PC-3 (cell line): ENCODE data around the gene MISP3. TPM values are rescaled to one million over a fixed set of nuclear protein-coding genes. Genes with fewer than 3 reads are reported as not detected.

Experiments used
- ATAC-seq: fragments of 200-7000 bp; cut with Tn5 transposase; 2 replicates; pipeline ENCODE4 v1.9.1; 2020; ENCODE audit warnings: mild to moderate bottlenecking, moderate library complexity
- BruUV-seq: library from RNA; stranded (reverse); fragments of 400-500 nt; replicated peaks from 2 replicates; lab custom pipeline; 2021; lab: Mats Ljungman, UMichigan
- CTCF ChIA-PET: fragments of 300-600 bp; sonication (Branson Sonifier 250); formaldehyde crosslinking; loops from one replicate; lab custom pipeline; 2022; ENCODE audit warnings: antibody characterized with exemption; lab: Charles Lee
- POLR2A ChIA-PET: fragments of 300-600 bp; sonication (Branson Sonifier 250); formaldehyde crosslinking; loops from one replicate; lab custom pipeline; 2022; ENCODE audit warnings: antibody characterized with exemption; ENCODE audit not compliant: unreplicated experiment; lab: Charles Lee
- DNase-seq: peaks from one replicate; pipeline ENCODE4 v3.0.0-alpha.2; 2015
- H2AFZ ChIP-seq: fragments of 300-600 bp; sonication (generic); 2 replicates; pipeline ENCODE4 v1.6.0; 2016; ENCODE audit warnings: antibody characterized with exemption, low read length
- H3F3A ChIP-seq: fragments of 300-600 bp; sonication (generic); one replicate; pipeline ENCODE4 v1.6.0; 2017; ENCODE audit warnings: antibody characterized with exemption, low read length, control low read depth, mild to moderate bottlenecking; ENCODE audit not compliant: unreplicated experiment
- H3K27ac ChIP-seq: fragments of 300-600 bp; sonication (generic); 2 replicates; pipeline ENCODE4 v1.5.1; 2016; ENCODE audit warnings: mild to moderate bottlenecking, low read length
- H3K27me3 ChIP-seq: fragments of 300-600 bp; sonication (generic); 2 replicates; pipeline ENCODE4 v1.6.1; 2016; ENCODE audit warnings: low read length, mixed read lengths
- H3K36me3 ChIP-seq: fragments of 300-600 bp; sonication (generic); 2 replicates; pipeline ENCODE4 v1.6.1; 2016; ENCODE audit warnings: low read depth, mixed run types, low read length, mixed read lengths
- H3K4me1 ChIP-seq: fragments of 300-600 bp; sonication (generic); 2 replicates; pipeline ENCODE4 v1.5.1; 2016; ENCODE audit warnings: low read length; ENCODE audit not compliant: insufficient read depth
- H3K4me2 ChIP-seq: fragments of 300-600 bp; sonication (generic); 2 replicates; pipeline ENCODE4 v1.6.0; 2016; ENCODE audit warnings: low read length
- H3K4me3 ChIP-seq: fragments of 300-600 bp; sonication (generic); 2 replicates; pipeline ENCODE4 v1.5.1; 2016; ENCODE audit warnings: mild to moderate bottlenecking, low read length, mixed read lengths
- H3K79me2 ChIP-seq: fragments of 300-600 bp; sonication (generic); 2 replicates; pipeline ENCODE4 v1.6.1; 2017; ENCODE audit warnings: low read length, mixed read lengths
- H3K9ac ChIP-seq: fragments of 300-600 bp; sonication (generic); 2 replicates; pipeline ENCODE4 v1.6.0; 2016; ENCODE audit warnings: mild to moderate bottlenecking, low read length
- H3K9me2 ChIP-seq: fragments of 300-600 bp; sonication (generic); replicated peaks from 2 replicates; pipeline ENCODE4 v1.6.1; 2016; ENCODE audit warnings: mixed run types, low read length, mixed read lengths
- H3K9me3 ChIP-seq: fragments of 300-600 bp; sonication (generic); 2 replicates; pipeline ENCODE4 v1.6.1; 2016; ENCODE audit warnings: low read length, mixed read lengths
- H4K20me1 ChIP-seq: fragments of 300-600 bp; sonication (generic); 2 replicates; pipeline ENCODE4 v1.6.1; 2016; ENCODE audit warnings: low read length, mixed read lengths
- CTCF ChIP-seq: fragments of 300-600 bp; sonication (generic); conservative IDR thresholded peaks from 2 replicates; pipeline ENCODE4 v1.5.1; 2017; ENCODE audit warnings: antibody characterized with exemption, low read depth, mild to moderate bottlenecking, low read length
- EZH2 ChIP-seq: fragments of 300-600 bp; sonication (generic); IDR thresholded peaks from one replicate; pipeline ENCODE4 v1.6.1; 2017; ENCODE audit warnings: antibody characterized with exemption, mild to moderate bottlenecking, low read length; ENCODE audit not compliant: unreplicated experiment
- EZH2phosphoT487 ChIP-seq: fragments of 300-600 bp; sonication (generic); IDR thresholded peaks from 2 replicates; pipeline ENCODE4 v1.6.1; 2018; ENCODE audit warnings: mild to moderate bottlenecking, antibody characterized with exemption, low read length, borderline replicate concordance
- intact Hi-C: fragments of 100-400 bp; cut with micrococcal nuclease; formaldehyde crosslinking; loops from 2 replicates; pipeline ENCODE4 v1.9.0; 2023
- total RNA-seq: library from RNA; depleted of rRNA; stranded (reverse); fragments of >200 nt; gene quantifications from 2 replicates; pipeline ENCODE4 v1.2.3, GENCODE V29; 2014

The MISP3 gene
- total RNA-seq, 1 experiment from 2014 or later: 6.1 TPM

- no TSS peak for BruUV-seq
- H3K27ac ChIP-seq: no peak overlapping the region
- H2AFZ ChIP-seq: no peak overlapping the region
- H3K27me3 ChIP-seq: no peaks in the 10 kb centered on the region
- peaks cover 20% of the 10 kb centered on the region for H3K36me3 ChIP-seq
- intact Hi-C loops: no loop called here
- H3K9me3 ChIP-seq: no peaks in the 10 kb centered on the region
- peaks cover 7% of the 10 kb centered on the region; the same call in 1 of the 2 replicates for H3K4me1 ChIP-seq
- ATAC-seq: no peak
- H3K79me2 ChIP-seq: no peaks in the 10 kb centered on the region
- no peaks in the 10 kb centered on the region for H3F3A ChIP-seq
- no peaks in the 10 kb centered on the region for H3K9me2 ChIP-seq
- H3K4me3 ChIP-seq: no peak overlapping the region
- no peak overlapping the region for H3K4me2 ChIP-seq
- ChIA-PET CTCF (no interaction called here), POLR2A (no interaction called here)
- DNase-seq: no peak
- no peak overlapping the region for H3K9ac ChIP-seq
- H4K20me1 ChIP-seq: no peaks in the 10 kb centered on the region
- TF ChIP-seq CTCF (no peak), EZH2 (no peak), EZH2phosphoT487 (no peak)
Measured at GRCh38 chr19:14101003-14101545, 28.5 kb downstream of the MISP3 start.

GRCh38 chr19:14102102-14102696, 29.6 kb downstream of the MISP3 start:
- Histone ChIP-seq H3F3A (no peaks in the 10 kb centered on the region), H3K9ac (no peak overlapping the region), H3K4me3 (no peak overlapping the region), H3K36me3 (peaks cover 20% of the 10 kb centered on the region), H3K9me2 (no peaks in the 10 kb centered on the region), H3K4me2 (no peak overlapping the region), H3K4me1 (peaks cover 7% of the 10 kb centered on the region; the same call in 1 of the 2 replicates), H3K27ac (no peak overlapping the region), H4K20me1 (no peaks in the 10 kb centered on the region), H3K79me2 (no peaks in the 10 kb centered on the region), H2AFZ (no peak overlapping the region), H3K27me3 (no peaks in the 10 kb centered on the region), H3K9me3 (no peaks in the 10 kb centered on the region)
- ATAC-seq (peak; percentile 43; the same call in 1 of the 2 replicates), DNase-seq (peak; percentile 34)
- ChIA-PET POLR2A (interaction anchor here (0.7 kb wide), 1 partner anchor 173 kb away, joined by 3 read pairs; no protein-coding TSS in a partner anchor), CTCF (no interaction called here)
- TF ChIP-seq EZH2: no peak
- no peak for TF ChIP-seq CTCF
- TF ChIP-seq EZH2phosphoT487: no peak
- BruUV-seq: no TSS peak
- intact Hi-C loops: no loop called here

GRCh38 chr19:14102756-14103155, 30.2 kb downstream of the MISP3 start:
- POLR2A ChIA-PET: no interaction called here
- intact Hi-C loops: no loop called here

More at GRCh38 chr19:14102756-14103155, 30.2 kb downstream of the MISP3 start:
- BruUV-seq: no TSS peak
- DNase-seq (no peak), ATAC-seq (no peak)
- no peaks in the 10 kb centered on the region for H3F3A ChIP-seq
- H3K4me2 ChIP-seq: no peak overlapping the region
- CTCF ChIA-PET: no interaction called here
- no peaks in the 10 kb centered on the region for H3K9me2 ChIP-seq
- H3K4me3 ChIP-seq: no peak overlapping the region
- no peaks in the 10 kb centered on the region for H3K79me2 ChIP-seq
- H3K27me3 ChIP-seq: no peaks in the 10 kb centered on the region
- H4K20me1 ChIP-seq: no peaks in the 10 kb centered on the region
- H3K9me3 ChIP-seq: no peaks in the 10 kb centered on the region
- H3K9ac ChIP-seq: no peak overlapping the region
- H3K4me1 ChIP-seq: peaks cover 7% of the 10 kb centered on the region; the same call in 1 of the 2 replicates
- no peak overlapping the region for H2AFZ ChIP-seq
- no peak for TF ChIP-seq EZH2
- TF ChIP-seq CTCF: no peak
- TF ChIP-seq EZH2phosphoT487: no peak
- H3K36me3 ChIP-seq: peaks cover 20% of the 10 kb centered on the region
- H3K27ac ChIP-seq: no peak overlapping the region
